ENCODE measurements around the gene FCRL3. TPM values are rescaled to one million over a fixed set of nuclear protein-coding genes. Genes with fewer than 3 reads are reported as not detected.

FCRL3 gene
- total RNA-seq, 1 donor from 2014 or later = not detected

DNA sequence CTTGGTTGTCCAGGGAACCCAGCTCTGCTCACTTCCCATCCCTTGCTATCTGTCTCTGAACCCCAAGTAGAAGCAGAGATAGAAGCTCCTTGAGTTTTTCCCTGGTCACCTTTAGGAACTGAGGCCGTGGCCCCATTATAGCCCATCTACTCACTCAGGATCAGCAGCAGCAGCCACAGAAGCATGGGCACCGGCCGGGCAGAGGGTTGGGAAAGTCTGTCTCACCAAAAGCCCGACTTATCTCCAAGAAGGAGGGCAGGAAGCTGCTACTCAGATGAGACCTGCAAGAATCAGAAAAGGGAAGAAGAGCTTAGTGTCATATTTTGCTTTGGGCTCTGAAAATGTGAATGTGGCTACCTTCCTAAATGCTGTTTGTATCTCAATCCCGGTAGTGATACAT, 264 bp downstream of the FCRL3 start:
- H3K27ac Mint-ChIP-seq = no peak overlapping the region
- no peaks in the 10 kb centered on the region for H3K4me1 Mint-ChIP-seq (ENCODE audit: low read depth)
- DNase-seq (ENCODE audit: low spot score, unreplicated experiment) = no peak
- no peak overlapping the region for H3K4me3 Mint-ChIP-seq (ENCODE audit: low read depth)
- TF ChIP-seq, protein P1, sequence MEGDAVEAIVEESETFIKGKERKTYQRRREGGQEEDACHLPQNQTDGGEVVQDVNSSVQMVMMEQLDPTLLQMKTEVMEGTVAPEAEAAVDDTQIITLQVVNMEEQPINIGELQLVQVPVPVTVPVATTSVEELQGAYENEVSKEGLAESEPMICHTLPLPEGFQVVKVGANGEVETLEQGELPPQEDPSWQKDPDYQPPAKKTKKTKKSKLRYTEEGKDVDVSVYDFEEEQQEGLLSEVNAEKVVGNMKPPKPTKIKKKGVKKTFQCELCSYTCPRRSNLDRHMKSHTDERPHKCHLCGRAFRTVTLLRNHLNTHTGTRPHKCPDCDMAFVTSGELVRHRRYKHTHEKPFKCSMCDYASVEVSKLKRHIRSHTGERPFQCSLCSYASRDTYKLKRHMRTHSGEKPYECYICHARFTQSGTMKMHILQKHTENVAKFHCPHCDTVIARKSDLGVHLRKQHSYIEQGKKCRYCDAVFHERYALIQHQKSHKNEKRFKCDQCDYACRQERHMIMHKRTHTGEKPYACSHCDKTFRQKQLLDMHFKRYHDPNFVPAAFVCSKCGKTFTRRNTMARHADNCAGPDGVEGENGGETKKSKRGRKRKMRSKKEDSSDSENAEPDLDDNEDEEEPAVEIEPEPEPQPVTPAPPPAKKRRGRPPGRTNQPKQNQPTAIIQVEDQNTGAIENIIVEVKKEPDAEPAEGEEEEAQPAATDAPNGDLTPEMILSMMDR (IDR thresholded peaks at IDR 0.05; ENCODE audit: unreplicated experiment) = no peak
- H3K27me3 Mint-ChIP-seq = peaks cover 13% of the 10 kb centered on the region
- no peaks in the 10 kb centered on the region for H3K9me3 Mint-ChIP-seq (ENCODE audit: low read depth)
- H3K36me3 Mint-ChIP-seq (ENCODE audit: insufficient read depth) = no peaks in the 10 kb centered on the region

DNA sequence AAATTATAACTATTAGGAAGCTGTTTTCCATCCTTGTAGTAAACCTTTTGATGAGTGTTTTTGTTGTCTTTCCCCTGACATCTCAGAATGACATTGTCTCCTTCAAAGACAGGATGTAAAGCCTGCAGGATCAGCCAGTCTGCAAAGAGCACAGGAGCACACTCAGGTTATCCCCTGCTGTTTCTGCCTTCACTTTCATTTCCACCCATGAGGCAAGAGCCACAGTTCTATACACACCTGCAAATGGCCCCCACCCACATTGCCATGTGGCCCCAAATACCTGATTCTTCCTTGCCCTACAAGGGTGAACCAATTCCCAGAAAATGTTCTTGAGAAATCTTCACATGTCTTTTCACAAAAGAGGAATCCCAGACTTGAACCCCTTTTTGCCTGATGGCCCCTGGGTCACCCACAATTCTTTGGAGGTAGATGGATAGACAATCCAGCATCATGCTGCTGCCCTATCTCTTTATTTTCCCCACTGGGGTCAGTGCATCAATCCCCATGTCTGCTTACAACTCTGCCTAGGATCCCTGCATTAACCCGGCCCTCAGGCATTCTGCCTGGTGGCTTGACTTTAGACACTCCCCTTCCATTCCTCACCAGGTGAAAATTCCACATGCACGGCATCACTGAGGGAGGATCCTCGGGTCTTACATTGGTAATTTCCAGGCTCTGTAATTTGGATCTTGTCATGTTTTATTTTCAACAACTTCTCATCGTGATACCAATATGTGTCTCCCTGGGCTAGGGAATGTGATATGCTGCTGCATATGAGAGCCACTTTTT, 2.6 kb downstream of the FCRL3 start:
- Mint-ChIP-seq H3K27ac (no peak overlapping the region), H3K9me3 (ENCODE audit: low read depth) (no peaks in the 10 kb centered on the region), H3K27me3 (peaks cover 13% of the 10 kb centered on the region), H3K4me3 (ENCODE audit: low read depth) (no peak overlapping the region), H3K4me1 (ENCODE audit: low read depth) (no peaks in the 10 kb centered on the region), H3K36me3 (ENCODE audit: insufficient read depth) (no peaks in the 10 kb centered on the region)
- DNase-seq (ENCODE audit: low spot score, unreplicated experiment) = no peak
- TF ChIP-seq, protein P1 (IDR thresholded peaks at IDR 0.05; ENCODE audit: unreplicated experiment) = no peak

DNA sequence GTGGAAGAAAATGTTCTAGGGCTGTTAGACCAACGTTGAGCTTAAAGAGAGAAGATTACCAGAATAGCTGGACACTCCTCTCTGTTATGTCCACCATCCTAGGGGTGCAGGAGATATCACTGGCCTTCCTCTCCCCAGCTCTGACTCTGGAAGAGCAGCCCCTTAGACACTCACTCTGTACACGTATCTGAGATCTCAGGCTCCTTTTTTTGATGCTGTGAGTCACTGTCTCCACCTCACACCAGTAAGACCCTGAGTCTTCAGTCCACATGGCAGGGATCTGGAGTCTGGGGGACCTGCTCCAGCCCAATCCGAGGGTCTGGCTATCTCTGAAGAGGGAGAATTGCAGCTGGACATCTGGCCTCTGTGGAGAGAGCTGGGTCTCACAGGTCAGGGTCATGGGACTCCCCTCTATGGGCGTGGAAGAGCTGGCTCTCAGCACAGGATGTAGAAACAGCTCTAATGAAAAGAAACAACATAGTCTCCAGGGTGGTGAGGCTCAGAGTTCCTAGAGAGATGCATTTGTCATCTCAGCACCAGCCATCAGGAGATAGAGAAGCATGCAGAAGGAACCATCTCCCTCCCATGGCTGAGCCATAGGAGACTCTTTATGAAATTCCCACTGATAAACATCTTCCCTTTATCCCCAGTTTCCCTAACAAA, 3.5 kb downstream of the FCRL3 start:
- H3K27me3 Mint-ChIP-seq = peaks cover 13% of the 10 kb centered on the region
- H3K4me3 Mint-ChIP-seq (ENCODE audit: low read depth) = no peak overlapping the region
- H3K4me1 Mint-ChIP-seq (ENCODE audit: low read depth) = no peaks in the 10 kb centered on the region
- no peaks in the 10 kb centered on the region for H3K9me3 Mint-ChIP-seq (ENCODE audit: low read depth)
- no peaks in the 10 kb centered on the region for H3K36me3 Mint-ChIP-seq (ENCODE audit: insufficient read depth)
- TF ChIP-seq, protein P1 (IDR thresholded peaks at IDR 0.05; ENCODE audit: unreplicated experiment) = no peak
- no peak for DNase-seq (ENCODE audit: low spot score, unreplicated experiment)
- H3K27ac Mint-ChIP-seq = no peak overlapping the region

DNA sequence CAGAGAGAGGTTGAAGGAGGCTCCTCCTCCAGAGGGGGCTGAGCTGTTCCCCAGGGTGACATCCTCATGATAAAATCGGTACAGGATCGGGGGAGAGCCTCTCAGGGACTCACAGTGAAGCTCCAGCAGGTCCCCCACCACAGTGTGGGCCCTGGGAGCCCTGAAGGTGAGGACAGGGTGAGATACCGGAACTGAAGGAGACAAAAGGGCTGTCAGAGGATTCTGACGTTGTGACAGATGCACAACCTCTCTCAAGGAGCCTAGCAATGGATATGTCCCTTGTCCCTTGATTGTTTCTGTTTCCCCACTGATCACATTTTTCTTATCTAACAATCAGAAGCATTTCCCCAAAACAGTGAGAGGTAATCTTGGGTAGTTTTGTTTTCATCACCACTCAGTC, 5.2 kb downstream of the FCRL3 start:
- Mint-ChIP-seq H3K27ac (no peak overlapping the region), H3K9me3 (ENCODE audit: low read depth) (no peaks in the 10 kb centered on the region), H3K4me3 (ENCODE audit: low read depth) (no peak overlapping the region), H3K27me3 (peaks cover 13% of the 10 kb centered on the region), H3K4me1 (ENCODE audit: low read depth) (no peaks in the 10 kb centered on the region), H3K36me3 (ENCODE audit: insufficient read depth) (no peaks in the 10 kb centered on the region)
- DNase-seq (ENCODE audit: low spot score, unreplicated experiment) = no peak
- TF ChIP-seq, protein P1 (IDR thresholded peaks at IDR 0.05; ENCODE audit: unreplicated experiment) = no peak

DNA sequence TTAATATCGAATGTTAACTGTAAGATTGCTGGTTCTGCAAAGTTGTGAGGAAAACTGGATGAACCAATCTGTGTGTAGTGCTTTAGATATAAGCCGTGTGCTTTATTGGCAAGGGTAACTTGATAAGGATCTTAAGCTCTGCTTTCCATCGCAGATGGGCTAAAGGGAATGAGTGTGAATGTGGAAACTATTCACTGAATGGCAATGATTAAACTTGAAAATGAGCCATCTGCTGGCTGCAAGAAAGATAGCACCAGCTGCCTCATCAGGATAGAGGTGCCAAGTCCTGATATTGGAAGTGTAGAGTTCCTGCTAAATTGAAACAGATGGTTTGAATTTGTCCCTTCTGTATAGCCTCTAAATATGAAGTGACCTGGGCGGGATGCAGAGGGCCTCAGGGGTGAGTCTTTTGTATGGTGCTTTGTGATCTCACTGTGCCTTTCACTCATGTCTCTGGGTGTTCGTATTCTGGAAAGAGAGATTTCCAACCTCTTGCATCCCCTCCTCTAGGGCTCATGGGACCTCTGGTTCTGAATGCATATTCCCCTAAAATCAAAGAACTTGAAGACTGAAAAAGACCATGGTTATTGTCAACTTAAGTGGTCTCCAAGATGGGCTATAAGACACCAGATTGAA, 9.2 kb downstream of the FCRL3 start:
- no peak overlapping the region for H3K4me3 Mint-ChIP-seq (ENCODE audit: low read depth)
- DNase-seq (ENCODE audit: low spot score, unreplicated experiment) = no peak
- TF ChIP-seq, protein P1 (IDR thresholded peaks at IDR 0.05; ENCODE audit: unreplicated experiment) = peak; percentile 56
- H3K9me3 Mint-ChIP-seq (ENCODE audit: low read depth) = no peaks in the 10 kb centered on the region
- H3K4me1 Mint-ChIP-seq (ENCODE audit: low read depth) = no peaks in the 10 kb centered on the region
- no peaks in the 10 kb centered on the region for H3K27me3 Mint-ChIP-seq
- no peak overlapping the region for H3K27ac Mint-ChIP-seq
- no peaks in the 10 kb centered on the region for H3K36me3 Mint-ChIP-seq (ENCODE audit: insufficient read depth)
